ENCODE data around the gene SERPINE1. TPM values are rescaled to one million over a fixed set of nuclear protein-coding genes. Genes with fewer than 3 reads are reported as not detected.

The SERPINE1 gene
- total and polyA plus RNA-seq, 2 experiments from 2014 or later, result 0.97 to 1.2 TPM

DNA sequence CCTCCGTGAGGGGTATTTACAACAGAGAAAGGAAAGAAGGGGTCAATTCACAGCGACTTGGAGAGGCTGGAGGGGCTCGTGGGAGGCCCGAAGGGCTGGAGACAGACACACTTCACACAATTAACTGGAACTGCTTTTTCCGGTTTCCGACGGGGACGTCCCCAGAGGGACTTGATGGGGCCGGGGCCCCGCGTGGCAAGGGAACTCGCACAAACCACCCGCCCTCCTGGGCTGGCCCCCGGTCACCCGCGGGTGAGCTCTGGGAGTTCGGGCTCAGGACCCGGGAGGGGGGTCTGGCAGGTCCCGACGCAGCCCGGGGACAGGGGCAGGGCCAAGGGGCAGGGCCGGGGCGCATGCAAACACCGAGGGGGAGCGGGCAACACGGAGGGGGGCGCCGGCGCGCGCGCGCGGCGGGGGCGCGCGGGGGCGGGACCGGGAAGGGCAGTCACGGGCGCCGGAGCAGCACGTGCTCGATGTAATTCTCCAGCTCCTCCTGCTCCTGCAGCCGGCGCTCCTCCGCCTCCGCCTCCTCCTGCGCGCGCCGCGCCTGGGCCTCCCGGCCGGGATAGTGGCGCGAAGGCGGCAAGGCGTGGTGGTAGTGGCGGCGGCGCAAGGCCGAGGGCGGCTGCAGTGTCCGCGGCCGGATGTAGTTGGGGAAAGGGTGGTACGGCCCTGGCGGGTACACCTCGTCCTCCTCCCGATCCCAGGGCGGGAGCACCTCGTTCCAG lies 35.8 kb downstream of the SERPINE1 start:
- Histone ChIP-seq H4K20me1 (replicated peaks; ENCODE audit: insufficient read depth) (peaks cover 6% of the 10 kb centered on the region; the same call in 1 of the 2 replicates), H3K4me3 (peak overlapping the region; percentile 72), H3K79me2 (replicated peaks; ENCODE audit: insufficient read depth) (no peaks in the 10 kb centered on the region), H3K4me2 (peak overlapping the region; percentile 91), H3F3A (replicated peaks; ENCODE audit: low read depth) (peaks cover 24% of the 10 kb centered on the region), H3K9me2 (ENCODE audit: insufficient read depth) (no peaks in the 10 kb centered on the region), H3K27ac (ENCODE audit: low read depth) (0 out of 2 replicates have a peak overlapping the region, but pooled peaks have one; percentile 26), H3K4me1 (ENCODE audit: insufficient read depth) (peaks cover 49% of the 10 kb centered on the region), H3K36me3 (ENCODE audit: insufficient read depth) (no peaks in the 10 kb centered on the region), H2AFZ (peak overlapping the region; percentile 40; the same call in 1 of the 2 replicates), H3K27me3 (ENCODE audit: insufficient read depth) (peaks cover 58% of the 10 kb centered on the region)
- Mint-ChIP-seq H3K27ac (no peak overlapping the region), H3K9me3 (no peaks in the 10 kb centered on the region; the same call in 1 of the 3 replicates), H3K36me3 (ENCODE audit: low read depth) (peaks cover 11% of the 10 kb centered on the region), H3K4me3 (peak overlapping the region; percentile 81), H3K27me3 (ENCODE audit: insufficient read depth, low read depth, poor library complexity) (peaks cover 53% of the 10 kb centered on the region), H3K4me1 (peaks cover 53% of the 10 kb centered on the region)
- peak; percentile 11 for ATAC-seq
- TF ChIP-seq JUNB (IDR thresholded peaks at IDR 0.05; ENCODE audit: unreplicated experiment) (no peak), ZNF114 (CRISPR knock-in tag; IDR thresholded peaks at IDR 0.05) (no peak), EZH2 (IDR thresholded peaks at IDR 0.05; ENCODE audit: low read depth, unreplicated experiment) (no peak), POLR2AphosphoS5 (IDR thresholded peaks at IDR 0.05; ENCODE audit: low read depth) (peak; percentile 1), ETS1 (IDR thresholded peaks at IDR 0.05) (no peak)
- DNase-seq (ENCODE audit: low spot score), result peak; percentile 84

DNA sequence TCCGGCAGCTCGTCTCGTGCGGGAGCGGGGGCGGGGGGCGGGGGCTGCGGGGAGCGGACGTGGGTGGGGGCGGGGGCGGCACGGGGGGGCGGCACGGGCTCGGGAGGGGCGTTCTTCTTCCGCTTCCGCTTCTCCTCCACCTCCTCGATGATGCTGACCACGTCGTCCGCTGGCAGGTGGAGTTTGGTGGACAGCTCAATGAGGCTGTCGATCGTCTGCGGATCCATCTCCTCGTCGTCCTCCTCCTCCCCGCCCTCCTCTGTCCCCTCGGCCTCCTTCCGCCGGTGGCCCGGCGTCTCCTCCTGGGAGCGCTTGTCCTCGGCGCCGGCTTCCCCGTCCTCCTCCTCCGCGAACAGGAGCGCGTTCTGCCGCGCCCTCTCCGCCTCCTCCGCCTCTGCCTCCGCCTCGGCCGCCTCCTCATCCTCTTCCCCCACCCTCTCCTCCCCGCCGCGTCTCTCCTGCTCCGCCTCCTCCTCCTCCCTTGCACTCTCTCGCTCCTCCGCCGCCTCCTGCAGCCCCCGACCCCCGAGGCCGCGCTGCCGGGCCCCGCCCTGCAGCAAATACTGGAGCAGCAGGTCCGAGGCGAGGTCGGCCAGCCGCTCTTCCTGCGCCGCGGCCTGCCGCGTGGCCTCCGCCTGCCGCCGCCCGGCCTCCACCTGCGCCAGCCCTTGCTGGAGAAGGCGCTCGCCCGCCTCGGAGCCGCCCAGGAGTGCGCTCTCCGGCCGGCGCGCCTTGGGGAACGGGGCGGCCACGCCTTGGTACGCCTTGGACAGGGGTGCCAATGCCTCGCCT lies 36.6 kb downstream of the SERPINE1 start:
- H3K4me2 ChIP-seq, result peak overlapping the region; percentile 98
- Mint-ChIP-seq H3K27me3 (ENCODE audit: insufficient read depth, low read depth, poor library complexity) (peaks cover 60% of the 10 kb centered on the region), H3K27ac (no peak overlapping the region), H3K9me3 (no peaks in the 10 kb centered on the region; the same call in 1 of the 3 replicates), H3K4me3 (peak overlapping the region; percentile 78), H3K36me3 (ENCODE audit: low read depth) (peaks cover 7% of the 10 kb centered on the region; the same call in 2 of the 3 replicates), H3K4me1 (peaks cover 57% of the 10 kb centered on the region)
- ATAC-seq (peak; percentile 5), DNase-seq (ENCODE audit: low spot score) (peak; percentile 72)
- H3K27ac ChIP-seq (ENCODE audit: low read depth), result no peak overlapping the region
- H3K79me2 ChIP-seq (replicated peaks; ENCODE audit: insufficient read depth), result no peaks in the 10 kb centered on the region
- peaks cover 6% of the 10 kb centered on the region; the same call in 1 of the 2 replicates for H4K20me1 ChIP-seq (replicated peaks; ENCODE audit: insufficient read depth)
- TF ChIP-seq STAT1 (IDR thresholded peaks at IDR 0.05; ENCODE audit: unreplicated experiment) (no peak), EZH2 (IDR thresholded peaks at IDR 0.05; ENCODE audit: low read depth, unreplicated experiment) (peak; percentile 64), ZNF331 (CRISPR knock-in tag; IDR thresholded peaks at IDR 0.05; ENCODE audit: low read depth) (no peak), POLR2AphosphoS5 (IDR thresholded peaks at IDR 0.05; ENCODE audit: low read depth) (peak; percentile 52)
- TF ChIP-seq, protein P1, sequence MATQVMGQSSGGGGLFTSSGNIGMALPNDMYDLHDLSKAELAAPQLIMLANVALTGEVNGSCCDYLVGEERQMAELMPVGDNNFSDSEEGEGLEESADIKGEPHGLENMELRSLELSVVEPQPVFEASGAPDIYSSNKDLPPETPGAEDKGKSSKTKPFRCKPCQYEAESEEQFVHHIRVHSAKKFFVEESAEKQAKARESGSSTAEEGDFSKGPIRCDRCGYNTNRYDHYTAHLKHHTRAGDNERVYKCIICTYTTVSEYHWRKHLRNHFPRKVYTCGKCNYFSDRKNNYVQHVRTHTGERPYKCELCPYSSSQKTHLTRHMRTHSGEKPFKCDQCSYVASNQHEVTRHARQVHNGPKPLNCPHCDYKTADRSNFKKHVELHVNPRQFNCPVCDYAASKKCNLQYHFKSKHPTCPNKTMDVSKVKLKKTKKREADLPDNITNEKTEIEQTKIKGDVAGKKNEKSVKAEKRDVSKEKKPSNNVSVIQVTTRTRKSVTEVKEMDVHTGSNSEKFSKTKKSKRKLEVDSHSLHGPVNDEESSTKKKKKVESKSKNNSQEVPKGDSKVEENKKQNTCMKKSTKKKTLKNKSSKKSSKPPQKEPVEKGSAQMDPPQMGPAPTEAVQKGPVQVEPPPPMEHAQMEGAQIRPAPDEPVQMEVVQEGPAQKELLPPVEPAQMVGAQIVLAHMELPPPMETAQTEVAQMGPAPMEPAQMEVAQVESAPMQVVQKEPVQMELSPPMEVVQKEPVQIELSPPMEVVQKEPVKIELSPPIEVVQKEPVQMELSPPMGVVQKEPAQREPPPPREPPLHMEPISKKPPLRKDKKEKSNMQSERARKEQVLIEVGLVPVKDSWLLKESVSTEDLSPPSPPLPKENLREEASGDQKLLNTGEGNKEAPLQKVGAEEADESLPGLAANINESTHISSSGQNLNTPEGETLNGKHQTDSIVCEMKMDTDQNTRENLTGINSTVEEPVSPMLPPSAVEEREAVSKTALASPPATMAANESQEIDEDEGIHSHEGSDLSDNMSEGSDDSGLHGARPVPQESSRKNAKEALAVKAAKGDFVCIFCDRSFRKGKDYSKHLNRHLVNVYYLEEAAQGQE (IDR thresholded peaks at IDR 0.05; ENCODE audit: unreplicated experiment), result peak; percentile 28
- peak overlapping the region; percentile 76 for H3K4me3 ChIP-seq
- H3K9me2 ChIP-seq (ENCODE audit: insufficient read depth), result no peaks in the 10 kb centered on the region
- no peak overlapping the region for H2AFZ ChIP-seq
- peaks cover 57% of the 10 kb centered on the region for H3K4me1 ChIP-seq (ENCODE audit: insufficient read depth)
- H3F3A ChIP-seq (replicated peaks; ENCODE audit: low read depth), result peaks cover 24% of the 10 kb centered on the region
- no peaks in the 10 kb centered on the region for H3K36me3 ChIP-seq (ENCODE audit: insufficient read depth)
- H3K27me3 ChIP-seq (ENCODE audit: insufficient read depth), result peaks cover 66% of the 10 kb centered on the region

Measured in GM23338 (cell line).